ENCODE results near the gene PDZD2. TPM values are rescaled to one million over a fixed set of nuclear protein-coding genes. Genes with fewer than 3 reads are reported as not detected.

PDZD2 gene
- total RNA-seq, 3 donors from 2014 or later: 1.8 to 10.1 (median 2.1) TPM

GRCh38 chr5:31717561-31717960 lies 78.6 kb downstream of the PDZD2 start:
- ATAC-seq (no peak), DNase-seq (no peak)
- TF ChIP-seq CTCF (IDR thresholded peaks at IDR 0.05): no peak
- no peaks in the 10 kb centered on the region for H3K36me3 ChIP-seq (ENCODE audit: low read depth)
- intact Hi-C loops (cut with DNase I, micrococcal nuclease): no loop called here
- no peak overlapping the region for H3K4me3 ChIP-seq
- no peaks in the 10 kb centered on the region for H3K4me1 ChIP-seq (ENCODE audit: low read depth)
- H3K9me3 ChIP-seq: no peaks in the 10 kb centered on the region

DNA sequence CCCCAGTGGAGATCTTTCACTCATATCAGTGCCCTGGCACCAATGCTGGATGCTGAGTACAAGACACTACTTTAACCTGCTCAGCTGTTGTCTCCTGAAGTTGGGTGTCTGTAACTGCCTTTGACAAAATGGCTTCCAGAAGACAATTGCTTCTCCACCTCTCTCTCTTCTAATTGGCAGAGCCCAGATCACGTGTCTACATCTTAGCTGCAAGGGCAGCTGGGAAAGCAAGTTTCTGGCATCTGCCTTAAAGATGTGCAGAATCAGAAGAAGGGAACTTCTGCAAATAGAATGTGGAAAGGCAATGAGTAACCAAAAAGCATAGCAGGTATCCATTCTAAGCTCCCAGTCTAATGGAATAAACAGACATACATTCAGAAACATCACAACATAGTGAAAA lies 81.1 kb downstream of the PDZD2 start:
- DNase-seq (no peak), ATAC-seq (no peak)
- no peak overlapping the region for H3K4me3 ChIP-seq
- intact Hi-C loops (cut with DNase I, micrococcal nuclease): no loop called here
- TF ChIP-seq CTCF (IDR thresholded peaks at IDR 0.05): no peak
- no peaks in the 10 kb centered on the region for H3K4me1 ChIP-seq (ENCODE audit: low read depth)
- H3K36me3 ChIP-seq (ENCODE audit: low read depth): no peaks in the 10 kb centered on the region
- H3K9me3 ChIP-seq: no peaks in the 10 kb centered on the region

- Histone ChIP-seq H3K4me1 (ENCODE audit: low read depth) (no peaks in the 10 kb centered on the region), H3K9me3 (no peaks in the 10 kb centered on the region), H3K4me3 (no peak overlapping the region), H3K36me3 (ENCODE audit: low read depth) (no peaks in the 10 kb centered on the region)
- no peak for ATAC-seq
- no peak for TF ChIP-seq CTCF (IDR thresholded peaks at IDR 0.05)
- intact Hi-C loops (cut with DNase I, micrococcal nuclease): no loop called here
- no peak for DNase-seq
These were observed 81.9 kb downstream of the PDZD2 start for GRCh38 chr5:31720811-31721345.

DNA sequence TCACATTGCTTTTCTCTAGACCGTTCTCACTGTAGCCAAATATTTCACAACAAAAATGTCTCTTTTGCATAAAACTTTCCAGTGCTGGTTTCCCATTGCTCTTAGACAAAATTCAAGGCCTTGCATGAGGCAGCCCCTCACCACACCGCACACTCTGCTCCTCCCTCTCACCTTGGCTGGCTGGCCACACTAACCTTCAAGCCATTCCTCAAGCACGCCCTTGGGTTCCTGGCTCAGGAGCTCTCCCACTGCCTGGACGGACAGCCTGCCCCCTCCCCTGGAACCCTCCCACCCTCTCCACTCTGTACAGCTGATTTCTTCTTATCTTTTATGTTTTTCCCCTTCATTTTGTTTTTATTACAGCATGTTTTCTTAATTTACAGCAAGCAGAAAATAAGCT lies 83.2 kb downstream of the PDZD2 start:
- H3K4me1 ChIP-seq (ENCODE audit: low read depth): no peaks in the 10 kb centered on the region
- H3K9me3 ChIP-seq: no peaks in the 10 kb centered on the region
- DNase-seq (no peak), ATAC-seq (no peak)
- no peak overlapping the region for H3K4me3 ChIP-seq
- H3K36me3 ChIP-seq (ENCODE audit: low read depth): no peaks in the 10 kb centered on the region
- intact Hi-C loops (cut with DNase I, micrococcal nuclease): no loop called here
- TF ChIP-seq CTCF (IDR thresholded peaks at IDR 0.05): no peak

GRCh38 chr5:31725996-31726395 lies 87.1 kb downstream of the PDZD2 start:
- no peaks in the 10 kb centered on the region for H3K36me3 ChIP-seq (ENCODE audit: low read depth)
- no peak for TF ChIP-seq CTCF (IDR thresholded peaks at IDR 0.05)
- no peaks in the 10 kb centered on the region for H3K9me3 ChIP-seq
- intact Hi-C loops (cut with DNase I, micrococcal nuclease): no loop called here
- H3K4me1 ChIP-seq (ENCODE audit: low read depth): no peaks in the 10 kb centered on the region
- no peak overlapping the region for H3K4me3 ChIP-seq
- ATAC-seq: no peak
- DNase-seq: no peak

DNA sequence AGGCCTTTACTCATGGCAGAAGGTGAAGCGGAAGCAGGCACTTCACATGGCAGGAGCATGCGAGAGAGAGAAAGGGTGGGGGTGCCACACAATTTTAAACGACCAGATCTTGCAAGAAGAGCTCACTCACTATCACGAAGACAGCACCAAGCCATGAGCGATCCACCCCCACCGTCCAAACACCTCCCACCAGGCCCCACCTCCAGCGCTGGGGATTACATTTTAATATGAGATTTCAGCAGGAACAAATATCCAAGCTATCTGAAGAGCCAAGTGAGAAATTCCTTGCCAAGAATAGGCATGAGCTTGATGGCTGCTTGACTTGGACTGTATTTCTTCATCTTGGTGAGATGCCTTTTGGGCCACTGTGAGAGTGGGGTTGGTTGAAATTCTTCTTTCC lies 88.0 kb downstream of the PDZD2 start:
- ATAC-seq (no peak), DNase-seq (no peak)
- Histone ChIP-seq H3K4me3 (no peak overlapping the region), H3K9me3 (no peaks in the 10 kb centered on the region), H3K36me3 (ENCODE audit: low read depth) (no peaks in the 10 kb centered on the region), H3K4me1 (ENCODE audit: low read depth) (no peaks in the 10 kb centered on the region)
- intact Hi-C loops (cut with DNase I, micrococcal nuclease): no loop called here
- no peak for TF ChIP-seq CTCF (IDR thresholded peaks at IDR 0.05)
